DOHH2 (cell line): ENCODE measurements around the gene RCOR3.
A peak's percentile ranks its signal among the peaks of the same experiment; 100 is the strongest.

Experiments
- H3F3A ChIP-seq: fragments of 200-600 bp; sonication (generic), shearing (Covaris generic); 2 replicates; pipeline ENCODE4 v1.6.0; 2016; ENCODE audit warnings: antibody characterized with exemption, mild to moderate bottlenecking; ENCODE audit not compliant: control insufficient read depth, insufficient read depth
- H3K27ac ChIP-seq: fragments of 200-600 bp; sonication (generic); 2 replicates; pipeline ENCODE4 v1.5.1; 2014; ENCODE audit warnings: low read depth, mild to moderate bottlenecking, low read length, moderate library complexity
- H3K27me3 ChIP-seq: fragments of 200-600 bp; sonication (generic); 2 replicates; pipeline ENCODE4 v1.6.1; 2014; ENCODE audit warnings: mild to moderate bottlenecking, low read length, mixed read lengths; ENCODE audit not compliant: control insufficient read depth
- H3K36me3 ChIP-seq: fragments of 200-600 bp; sonication (generic); 2 replicates; pipeline ENCODE4 v1.6.1; 2014; ENCODE audit warnings: mild to moderate bottlenecking, low read length, moderate library complexity, mixed read lengths; ENCODE audit not compliant: control insufficient read depth
- H3K4me1 ChIP-seq: fragments of 200-600 bp; sonication (generic); 2 replicates; pipeline ENCODE4 v1.6.1; 2014; ENCODE audit warnings: mild to moderate bottlenecking, low read length, mixed read lengths; ENCODE audit not compliant: control insufficient read depth
- H3K4me2 ChIP-seq: fragments of 200-600 bp; sonication (generic); 2 replicates; pipeline ENCODE4 v1.6.0; 2014; ENCODE audit warnings: mild to moderate bottlenecking, low read length, moderate library complexity
- H3K4me3 ChIP-seq: fragments of 200-600 bp; sonication (generic); 2 replicates; pipeline ENCODE4 v1.5.1; 2014; ENCODE audit warnings: mild to moderate bottlenecking, low read length, mixed read lengths
- H3K79me2 ChIP-seq: fragments of 200-600 bp; sonication (generic); 2 replicates; pipeline ENCODE4 v1.6.1; 2014; ENCODE audit warnings: mild to moderate bottlenecking, low read length, mixed read lengths; ENCODE audit not compliant: control insufficient read depth
- H3K9me2 ChIP-seq: fragments of 200-600 bp; sonication (generic); replicated peaks from 2 replicates; pipeline ENCODE4 v1.6.1; 2014; ENCODE audit warnings: mild to moderate bottlenecking, low read length, mixed read lengths; ENCODE audit not compliant: control insufficient read depth
- H3K9me3 ChIP-seq: fragments of 200-600 bp; sonication (generic); 2 replicates; pipeline ENCODE4 v1.6.1; 2014; ENCODE audit warnings: antibody characterized with exemption, low read length, mixed read lengths; ENCODE audit not compliant: control insufficient read depth, insufficient read depth
- H4K20me1 ChIP-seq: fragments of 200-600 bp; sonication (generic); 2 replicates; pipeline ENCODE4 v1.6.0; 2014; ENCODE audit warnings: low read depth, mild to moderate bottlenecking, antibody characterized with exemption, low read length, moderate library complexity; ENCODE audit not compliant: control insufficient read depth, insufficient read depth
- EZH2phosphoT487 ChIP-seq: fragments of 200-600 bp; sonication (generic); IDR thresholded peaks from 2 replicates; pipeline ENCODE4 v1.6.1; 2017; ENCODE audit warnings: borderline replicate concordance, mild to moderate bottlenecking, antibody characterized with exemption, low read length, moderate library complexity, mixed read lengths
- TF ChIP-seq, protein P1 (sequence below): fragments of 200-600 bp; sonication (generic); IDR thresholded peaks from one replicate; pipeline ENCODE4 v1.5.1; 2014; ENCODE audit warnings: antibody characterized with exemption, mild to moderate bottlenecking, low read depth, low read length; ENCODE audit not compliant: poor library complexity, severe bottlenecking

The RCOR3 gene

DNA sequence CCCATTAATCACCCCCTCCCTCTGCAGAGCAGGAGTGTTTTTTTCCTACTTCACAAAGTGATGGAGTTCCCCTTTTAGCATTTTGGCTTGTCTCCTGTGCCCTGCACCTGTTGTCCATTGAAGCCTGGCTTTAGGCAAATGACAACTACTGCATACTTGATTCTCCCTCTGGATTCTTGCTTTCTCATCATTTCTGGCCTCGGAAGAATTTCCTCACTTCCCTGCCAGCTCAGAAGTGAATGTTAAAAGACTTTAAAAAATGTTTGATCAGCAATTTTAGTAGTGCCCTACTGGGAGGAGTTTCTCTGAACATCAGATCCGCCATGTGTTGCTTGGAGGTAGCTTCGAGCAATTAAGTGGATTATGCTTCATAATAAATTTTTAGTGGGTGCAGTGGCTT lies 28.1 kb downstream of the RCOR3 start:
- H3K79me2 ChIP-seq, result no peaks in the 10 kb centered on the region
- H3F3A ChIP-seq, result peaks cover 4% of the 10 kb centered on the region; the same call in 1 of the 2 replicates
- H3K9me3 ChIP-seq, result no peaks in the 10 kb centered on the region
- H3K4me1 ChIP-seq, result peaks cover 10% of the 10 kb centered on the region
- H3K4me2 ChIP-seq, result 0 out of 2 replicates have a peak overlapping the region, but pooled peaks have one; percentile 0
- H4K20me1 ChIP-seq, result no peaks in the 10 kb centered on the region; the same call in 1 of the 2 replicates
- TF ChIP-seq, protein P1, sequence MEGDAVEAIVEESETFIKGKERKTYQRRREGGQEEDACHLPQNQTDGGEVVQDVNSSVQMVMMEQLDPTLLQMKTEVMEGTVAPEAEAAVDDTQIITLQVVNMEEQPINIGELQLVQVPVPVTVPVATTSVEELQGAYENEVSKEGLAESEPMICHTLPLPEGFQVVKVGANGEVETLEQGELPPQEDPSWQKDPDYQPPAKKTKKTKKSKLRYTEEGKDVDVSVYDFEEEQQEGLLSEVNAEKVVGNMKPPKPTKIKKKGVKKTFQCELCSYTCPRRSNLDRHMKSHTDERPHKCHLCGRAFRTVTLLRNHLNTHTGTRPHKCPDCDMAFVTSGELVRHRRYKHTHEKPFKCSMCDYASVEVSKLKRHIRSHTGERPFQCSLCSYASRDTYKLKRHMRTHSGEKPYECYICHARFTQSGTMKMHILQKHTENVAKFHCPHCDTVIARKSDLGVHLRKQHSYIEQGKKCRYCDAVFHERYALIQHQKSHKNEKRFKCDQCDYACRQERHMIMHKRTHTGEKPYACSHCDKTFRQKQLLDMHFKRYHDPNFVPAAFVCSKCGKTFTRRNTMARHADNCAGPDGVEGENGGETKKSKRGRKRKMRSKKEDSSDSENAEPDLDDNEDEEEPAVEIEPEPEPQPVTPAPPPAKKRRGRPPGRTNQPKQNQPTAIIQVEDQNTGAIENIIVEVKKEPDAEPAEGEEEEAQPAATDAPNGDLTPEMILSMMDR, result no peak
- TF ChIP-seq EZH2phosphoT487, result no peak
- no peaks in the 10 kb centered on the region for H3K9me2 ChIP-seq
- H3K27me3 ChIP-seq, result no peaks in the 10 kb centered on the region
- H3K27ac ChIP-seq, result no peak overlapping the region
- peaks cover 73% of the 10 kb centered on the region for H3K36me3 ChIP-seq
- H3K4me3 ChIP-seq, result no peak overlapping the region

GRCh38 chr1:211292411-211292810 lies 33.2 kb downstream of the RCOR3 start:
- Histone ChIP-seq H3F3A (no peaks in the 10 kb centered on the region), H4K20me1 (no peaks in the 10 kb centered on the region; the same call in 1 of the 2 replicates), H3K9me2 (no peaks in the 10 kb centered on the region), H3K27me3 (no peaks in the 10 kb centered on the region), H3K4me2 (no peak overlapping the region), H3K79me2 (no peaks in the 10 kb centered on the region), H3K4me1 (no peaks in the 10 kb centered on the region), H3K36me3 (peaks cover 83% of the 10 kb centered on the region), H3K4me3 (no peak overlapping the region), H3K27ac (no peak overlapping the region), H3K9me3 (no peaks in the 10 kb centered on the region)
- TF ChIP-seq EZH2phosphoT487, result no peak
- TF ChIP-seq, protein P1, result no peak

DNA sequence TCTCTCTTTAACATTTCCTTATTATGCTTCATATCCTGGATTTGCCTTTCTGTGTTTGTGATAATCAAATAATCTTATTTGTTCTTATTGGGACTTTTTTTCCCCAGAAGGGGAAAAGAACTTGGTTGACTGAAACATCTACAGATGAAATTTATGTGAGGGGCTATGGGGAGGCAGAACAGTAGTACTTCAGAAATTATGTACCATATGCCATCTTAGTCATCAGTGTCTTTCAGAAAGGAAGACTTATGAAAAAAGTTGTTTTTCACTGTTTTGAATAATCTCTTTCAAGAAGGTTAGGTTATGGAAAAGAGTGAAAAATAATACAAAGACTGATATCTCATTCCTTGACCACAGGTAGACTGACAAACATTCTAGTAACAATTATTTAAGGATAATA lies 37.2 kb downstream of the RCOR3 start:
- Histone ChIP-seq H3K4me2 (no peak overlapping the region), H3K79me2 (no peaks in the 10 kb centered on the region), H3K36me3 (peaks cover 70% of the 10 kb centered on the region), H4K20me1 (no peaks in the 10 kb centered on the region; the same call in 1 of the 2 replicates), H3F3A (no peaks in the 10 kb centered on the region), H3K9me2 (no peaks in the 10 kb centered on the region), H3K27me3 (no peaks in the 10 kb centered on the region), H3K27ac (no peak overlapping the region), H3K9me3 (no peaks in the 10 kb centered on the region), H3K4me3 (no peak overlapping the region), H3K4me1 (no peaks in the 10 kb centered on the region)
- TF ChIP-seq, protein P1, result no peak
- TF ChIP-seq EZH2phosphoT487, result no peak

DNA sequence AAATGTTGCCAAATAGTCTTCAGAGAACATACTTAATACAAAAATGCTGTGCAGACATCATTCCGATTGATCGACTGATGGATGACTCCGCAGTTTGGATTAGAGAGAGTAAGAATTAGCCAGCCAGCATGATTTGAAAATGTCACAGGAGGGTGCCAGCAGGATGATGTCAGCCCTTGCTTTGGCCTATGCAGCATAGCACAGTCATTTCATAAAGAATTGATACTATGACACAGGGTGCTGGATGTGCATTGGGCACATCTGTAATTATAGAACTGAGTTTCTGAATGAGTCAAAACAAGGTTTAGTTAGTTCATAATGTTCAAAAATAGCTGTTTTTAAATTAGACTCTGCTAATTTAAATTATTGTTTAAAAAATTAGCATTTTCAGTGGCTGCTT lies 45.9 kb downstream of the RCOR3 start:
- Histone ChIP-seq H3K27me3 (no peaks in the 10 kb centered on the region), H3K27ac (no peak overlapping the region), H3K9me3 (no peaks in the 10 kb centered on the region), H3F3A (no peaks in the 10 kb centered on the region), H3K79me2 (no peaks in the 10 kb centered on the region), H4K20me1 (no peaks in the 10 kb centered on the region), H3K9me2 (no peaks in the 10 kb centered on the region), H3K36me3 (peaks cover 68% of the 10 kb centered on the region), H3K4me1 (no peaks in the 10 kb centered on the region), H3K4me2 (no peak overlapping the region), H3K4me3 (no peak overlapping the region)
- TF ChIP-seq, protein P1, result no peak
- TF ChIP-seq EZH2phosphoT487, result no peak
